ENCODE results near the gene IGFBPL1.
"Not testable (repeated sequence)": the region's sequence is repeated elsewhere in the genome, so short reads cannot be mapped to it uniquely, and the experiment has no call there.

IGFBPL1 gene

GRCh38 chr9:38394416-38394815, 29.8 kb downstream of the IGFBPL1 start:
- DNase-seq: no peak

GRCh38 chr9:38393128-38393796, 31.0 kb downstream of the IGFBPL1 start:
- DNase-seq: no peak

GRCh38 chr9:38392235-38393127, 31.8 kb downstream of the IGFBPL1 start, which contains the start of gene ALDH1B1:
Gene ALDH1B1 (plus strand): TSS chr9:38392702. CDS start chr9:38395749, 3,047 bp downstream.
- peak; percentile 85 for DNase-seq

- DNase-seq: no peak
Observed at GRCh38 chr9:38391278-38392118, 32.8 kb downstream of the IGFBPL1 start.

GRCh38 chr9:38390851-38391250, 33.4 kb downstream of the IGFBPL1 start:
- DNase-seq: no peak

- no peak for DNase-seq
Observed at GRCh38 chr9:38390442-38390841, 33.8 kb downstream of the IGFBPL1 start.

GRCh38 chr9:38389313-38389712, 34.9 kb downstream of the IGFBPL1 start:
- DNase-seq: no peak

GRCh38 chr9:38388283-38389223, 35.7 kb downstream of the IGFBPL1 start:
- no peak for DNase-seq

- no peak for DNase-seq
Observed at GRCh38 chr9:38387751-38388150, 36.5 kb downstream of the IGFBPL1 start.

GRCh38 chr9:38387066-38387465, 37.2 kb downstream of the IGFBPL1 start:
- DNase-seq: no peak

GRCh38 chr9:38386319-38386895, 37.8 kb downstream of the IGFBPL1 start:
- DNase-seq: no peak

- no peak for DNase-seq
Observed at GRCh38 chr9:38385896-38386295, 38.4 kb downstream of the IGFBPL1 start.

- DNase-seq: no peak
Observed at GRCh38 chr9:38384990-38385848, 39.0 kb downstream of the IGFBPL1 start.

- no peak for DNase-seq
Observed at GRCh38 chr9:38382141-38382540, 42.1 kb downstream of the IGFBPL1 start.

GRCh38 chr9:38380872-38381534, 43.3 kb downstream of the IGFBPL1 start:
- DNase-seq: peak; percentile 17

GRCh38 chr9:38380230-38380871, 43.9 kb downstream of the IGFBPL1 start:
- no peak for DNase-seq

GRCh38 chr9:38377336-38378083, 46.7 kb downstream of the IGFBPL1 start:
- not testable (repeated sequence) for DNase-seq

- no peak for DNase-seq
Observed at GRCh38 chr9:38376021-38376670, 48.1 kb downstream of the IGFBPL1 start.

Data from NCI-H526 treated with DMSO at 0.1 percent for 48 hours (cell line).